Effector memory CD4-positive, alpha-beta T cell (primary cell): Measurements from ENCODE around the gene ZMIZ1.

Experiments used
- DNase-seq, 3 donors: peaks; one replicate each; pipeline ENCODE4 v3.0.0-alpha.2; 2020
- H3K27ac ChIP-seq: 2 replicates; pipeline ENCODE4 v1.7.0; 2013; ENCODE audit warnings: mild to moderate bottlenecking, low read length, moderate library complexity; ENCODE audit not compliant: insufficient read depth, poor library complexity, severe bottlenecking
- H3K27me3 ChIP-seq: replicated peaks from 2 replicates; pipeline ENCODE4 v1.7.0; 2013; ENCODE audit warnings: mild to moderate bottlenecking, low read length; ENCODE audit not compliant: insufficient read depth, control insufficient read depth, poor library complexity, severe bottlenecking
- H3K36me3 ChIP-seq: 2 replicates; pipeline ENCODE4 v1.7.0; 2013; ENCODE audit warnings: mild to moderate bottlenecking, low read length, moderate library complexity; ENCODE audit not compliant: control insufficient read depth, insufficient read depth
- H3K4me1 ChIP-seq: 2 replicates; pipeline ENCODE4 v1.7.0; 2013; ENCODE audit warnings: low read length, mild to moderate bottlenecking; ENCODE audit not compliant: control insufficient read depth, insufficient read depth, poor library complexity, severe bottlenecking
- H3K4me3 ChIP-seq: 2 replicates; pipeline ENCODE4 v1.7.0; 2013; ENCODE audit warnings: low read length, low read depth, mild to moderate bottlenecking; ENCODE audit not compliant: insufficient read depth, poor library complexity, severe bottlenecking
- H3K9me3 ChIP-seq: 2 replicates; pipeline ENCODE4 v1.7.0; 2013; ENCODE audit warnings: mild to moderate bottlenecking, low read length, moderate library complexity; ENCODE audit not compliant: control insufficient read depth

The ZMIZ1 gene

DNA sequence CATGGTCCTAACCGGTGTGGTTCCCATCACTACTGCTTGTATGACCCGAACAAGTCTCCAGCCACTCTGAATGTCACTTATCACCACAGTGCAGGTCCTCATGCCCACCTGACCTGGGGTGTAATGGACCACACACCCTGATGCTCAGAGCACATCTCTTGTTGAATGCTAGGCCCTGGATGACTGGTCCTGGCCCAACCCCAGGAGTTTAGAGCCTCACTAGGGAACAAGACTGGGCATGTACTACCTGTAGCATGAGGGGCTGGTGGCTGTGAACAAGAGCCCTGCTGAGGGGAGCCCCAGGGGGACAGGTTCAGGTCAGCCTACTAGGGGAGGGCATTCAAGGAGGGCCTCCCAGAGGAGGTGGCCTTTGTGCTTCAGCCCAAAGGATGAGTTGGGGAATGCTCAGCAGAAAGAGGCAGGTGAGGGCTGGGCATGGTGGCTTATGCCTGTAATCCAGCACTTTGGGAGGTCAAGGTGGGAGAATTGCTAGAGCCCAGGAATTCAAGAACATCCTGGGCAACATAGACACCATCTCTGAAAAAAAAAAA, 31.2 kb downstream of the ZMIZ1 start:
- no peaks in the 10 kb centered on the region for H3K36me3 ChIP-seq
- no peak overlapping the region for H3K27ac ChIP-seq
- H3K4me1 ChIP-seq: peaks cover 23% of the 10 kb centered on the region
- no peaks in the 10 kb centered on the region for H3K9me3 ChIP-seq
- no peaks in the 10 kb centered on the region for H3K27me3 ChIP-seq
- DNase-seq: no peak
- H3K4me3 ChIP-seq: no peak overlapping the region

DNA sequence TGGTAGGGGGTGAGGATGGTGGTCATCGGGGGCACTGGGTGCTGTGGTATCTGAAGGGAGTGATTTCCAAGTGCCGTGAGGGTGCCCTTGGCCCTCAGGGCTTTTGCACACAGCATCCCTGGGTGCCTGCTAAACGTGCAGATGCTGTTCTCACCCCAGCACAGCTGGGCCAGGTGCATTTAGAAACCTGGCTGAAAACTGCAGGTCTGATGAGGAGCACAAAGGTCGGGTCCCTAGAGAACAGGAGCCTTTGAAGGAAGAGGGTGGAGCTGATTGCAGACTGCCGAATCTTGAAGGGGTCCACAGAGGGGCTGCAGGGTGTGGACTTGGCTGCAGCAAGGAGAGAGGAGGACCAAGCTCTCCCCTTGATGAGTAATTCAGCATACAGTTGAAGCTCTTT, 32.0 kb downstream of the ZMIZ1 start:
- Histone ChIP-seq H3K4me3 (no peak overlapping the region), H3K4me1 (peaks cover 23% of the 10 kb centered on the region)

DNA sequence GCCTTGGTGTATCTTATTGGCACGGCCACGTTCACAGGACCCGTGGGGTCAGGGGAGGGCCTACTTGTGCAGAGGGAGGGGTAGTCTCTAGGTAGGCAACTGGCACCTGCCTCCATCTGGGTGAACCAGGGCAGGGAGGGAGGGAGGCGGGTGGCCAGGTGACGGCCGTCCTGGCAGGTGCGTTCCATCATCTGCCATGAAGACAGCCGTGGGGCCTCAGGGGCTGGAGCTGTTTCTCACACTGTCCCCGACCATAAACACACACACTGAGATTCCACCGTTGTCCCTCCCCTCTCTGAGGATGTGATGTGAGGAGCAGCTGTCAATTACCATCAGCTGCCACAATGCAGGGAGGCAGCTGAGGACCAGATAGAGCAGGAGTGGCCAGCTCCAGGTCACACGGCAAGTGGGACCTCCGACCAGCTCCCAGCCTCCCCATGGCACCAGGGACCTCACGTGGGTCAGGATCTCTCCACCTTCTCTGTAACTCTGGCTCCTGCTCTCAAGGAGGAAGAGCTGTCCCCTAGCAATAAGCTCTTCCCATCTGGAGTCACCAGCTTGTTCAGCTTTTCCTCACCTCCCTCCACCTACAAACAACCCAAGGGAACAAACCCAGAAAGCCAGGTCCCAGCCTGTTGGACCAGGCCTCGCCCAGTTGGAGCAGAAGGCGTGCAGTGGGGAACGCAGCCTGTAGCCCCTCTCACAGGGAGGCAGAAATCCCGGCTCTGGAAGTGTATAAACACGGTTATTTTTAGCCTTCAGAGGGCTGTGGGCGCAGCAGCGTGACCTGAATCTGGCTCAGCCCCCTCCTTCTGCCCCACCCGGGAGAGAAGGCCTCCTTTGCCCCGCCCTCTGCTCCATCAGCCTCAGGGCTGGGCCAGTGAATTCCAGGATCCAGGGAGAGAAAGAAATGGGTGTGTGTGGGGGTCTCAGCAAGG, 33.1 kb downstream of the ZMIZ1 start:
- no peaks in the 10 kb centered on the region for H3K36me3 ChIP-seq
- peaks cover 23% of the 10 kb centered on the region for H3K4me1 ChIP-seq
- H3K9me3 ChIP-seq: no peaks in the 10 kb centered on the region
- no peak for DNase-seq
- no peaks in the 10 kb centered on the region for H3K27me3 ChIP-seq
- H3K4me3 ChIP-seq: no peak overlapping the region
- H3K27ac ChIP-seq: no peak overlapping the region

More for the DNA sequence above, 32.0 kb downstream of the ZMIZ1 start:
- no peak for DNase-seq
- Histone ChIP-seq H3K27me3 (no peaks in the 10 kb centered on the region), H3K27ac (no peak overlapping the region), H3K36me3 (no peaks in the 10 kb centered on the region), H3K9me3 (no peaks in the 10 kb centered on the region)

DNA sequence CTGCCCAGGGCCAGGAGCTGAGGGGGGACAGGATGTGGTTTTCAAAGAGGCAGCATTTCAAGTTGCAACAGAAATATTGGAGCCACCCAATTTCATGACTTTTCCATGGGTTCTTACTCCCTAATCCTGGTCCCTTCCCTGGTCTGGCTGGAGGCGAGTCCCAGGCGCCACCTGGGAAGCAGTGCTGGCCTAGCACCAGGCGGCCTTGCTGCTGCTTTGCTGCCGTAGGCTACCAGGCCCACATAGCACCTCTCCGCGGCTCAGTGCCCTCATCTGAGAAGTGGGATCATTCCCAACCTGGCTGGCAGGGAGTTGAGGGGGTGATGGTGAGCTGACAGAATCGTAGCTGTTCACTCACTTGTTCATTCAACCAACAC, 33.7 kb downstream of the ZMIZ1 start:
- Histone ChIP-seq H3K36me3 (no peaks in the 10 kb centered on the region), H3K4me1 (peaks cover 23% of the 10 kb centered on the region), H3K27me3 (no peaks in the 10 kb centered on the region), H3K4me3 (no peak overlapping the region), H3K27ac (no peak overlapping the region), H3K9me3 (no peaks in the 10 kb centered on the region)
- no peak for DNase-seq

DNA sequence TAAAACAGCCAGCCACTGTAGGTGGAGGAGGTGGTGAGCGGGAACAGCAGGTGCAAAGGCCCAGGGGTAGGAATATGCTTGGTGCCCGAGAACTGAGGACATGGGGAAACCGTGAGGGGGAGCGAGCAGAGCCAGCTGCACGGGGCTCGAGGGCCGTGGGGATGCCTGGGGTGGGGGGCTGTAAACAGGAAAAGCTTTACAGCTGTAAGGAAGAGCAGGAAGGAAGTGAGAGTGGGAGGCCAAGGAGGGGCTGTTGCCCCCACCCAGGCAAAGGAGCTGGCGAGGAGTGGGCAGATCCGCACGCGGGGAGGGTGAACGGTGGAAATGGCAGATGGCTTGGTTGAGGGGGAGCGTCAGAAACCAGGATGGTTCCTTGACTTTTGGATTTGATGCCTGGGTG, 34.4 kb downstream of the ZMIZ1 start:
- H3K27me3 ChIP-seq: no peaks in the 10 kb centered on the region
- DNase-seq: no peak
- H3K27ac ChIP-seq: no peak overlapping the region
- no peaks in the 10 kb centered on the region for H3K9me3 ChIP-seq
- H3K4me1 ChIP-seq: peaks cover 26% of the 10 kb centered on the region
- no peak overlapping the region for H3K4me3 ChIP-seq
- H3K36me3 ChIP-seq: no peaks in the 10 kb centered on the region

DNA sequence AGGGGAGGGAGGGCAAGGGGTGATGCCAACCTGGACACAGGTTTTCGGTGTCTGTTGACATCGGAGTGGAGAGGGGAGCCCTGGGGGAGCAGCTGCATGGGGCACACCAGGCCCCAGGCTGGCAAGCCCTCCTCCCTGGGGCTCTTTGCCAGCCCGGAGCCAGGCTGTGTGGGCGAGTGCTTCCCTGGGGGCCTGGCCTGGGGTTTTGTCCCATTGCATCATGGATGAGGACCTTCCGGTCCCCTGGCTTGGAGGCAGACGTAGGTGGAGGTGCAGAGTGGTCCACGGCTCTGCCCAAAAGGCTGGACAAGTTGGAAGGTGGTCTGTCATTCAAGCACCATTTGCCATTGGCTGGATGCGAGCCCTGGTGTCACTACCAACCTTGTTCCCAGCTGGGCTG, 34.8 kb downstream of the ZMIZ1 start:
- H3K4me3 ChIP-seq: no peak overlapping the region
- peaks cover 26% of the 10 kb centered on the region for H3K4me1 ChIP-seq
- no peaks in the 10 kb centered on the region for H3K9me3 ChIP-seq
- no peak overlapping the region for H3K27ac ChIP-seq
- H3K36me3 ChIP-seq: no peaks in the 10 kb centered on the region
- no peak for DNase-seq
- no peaks in the 10 kb centered on the region for H3K27me3 ChIP-seq

DNA sequence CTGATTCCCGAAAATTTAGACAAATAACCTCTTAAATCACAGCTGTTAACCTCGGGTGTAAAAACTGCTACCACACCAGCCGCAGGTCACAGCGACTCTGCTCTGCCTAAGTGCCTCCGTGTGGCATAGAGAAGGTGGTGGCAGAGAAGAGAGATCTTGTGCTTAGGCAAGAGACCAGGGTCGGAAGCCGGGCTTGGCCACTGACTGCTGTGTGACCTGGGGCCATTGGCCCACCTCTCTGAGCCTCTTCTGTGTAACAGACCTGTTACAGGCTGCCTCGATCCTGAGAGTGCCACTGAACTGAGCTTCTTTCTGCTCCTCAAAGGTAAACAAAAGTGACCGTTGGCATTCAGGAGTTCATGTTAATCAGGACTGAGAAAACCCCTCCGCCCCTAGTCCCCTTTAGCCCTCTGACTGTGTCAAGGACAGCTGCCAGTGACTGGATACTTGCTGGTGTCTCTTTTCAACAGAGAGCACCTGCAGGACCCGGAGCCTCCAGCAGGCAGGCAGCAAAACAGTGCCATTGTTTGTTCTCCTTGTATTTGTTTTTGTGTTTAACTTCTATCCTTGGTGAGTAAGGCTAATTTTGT, 36.5 kb downstream of the ZMIZ1 start:
- no peak overlapping the region for H3K4me3 ChIP-seq
- H3K27ac ChIP-seq: no peak overlapping the region
- no peaks in the 10 kb centered on the region for H3K36me3 ChIP-seq
- peaks cover 19% of the 10 kb centered on the region for H3K4me1 ChIP-seq
- DNase-seq: no peak
- no peaks in the 10 kb centered on the region for H3K9me3 ChIP-seq
- H3K27me3 ChIP-seq: no peaks in the 10 kb centered on the region

DNA sequence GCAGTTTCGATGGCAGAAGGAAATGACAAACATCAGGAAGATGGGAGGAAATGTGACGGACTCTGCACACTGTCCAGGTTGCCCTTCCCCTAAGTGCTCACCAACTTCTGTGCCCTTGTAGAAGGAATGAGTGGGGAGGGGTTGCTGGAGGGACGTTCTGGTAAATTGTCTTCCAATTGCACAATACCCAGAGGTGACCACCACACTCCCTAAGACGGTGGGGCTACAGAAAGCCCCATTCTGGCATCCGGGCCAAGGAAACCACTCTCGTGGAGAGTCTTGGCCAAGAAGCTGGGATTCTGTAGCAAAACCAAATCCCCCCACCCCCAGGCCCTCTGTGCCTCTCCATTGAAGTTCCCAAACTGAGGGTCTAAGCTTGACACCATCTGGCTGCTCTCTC, 37.1 kb downstream of the ZMIZ1 start:
- Histone ChIP-seq H3K4me1 (peaks cover 19% of the 10 kb centered on the region), H3K4me3 (no peak overlapping the region), H3K27me3 (no peaks in the 10 kb centered on the region), H3K27ac (no peak overlapping the region), H3K9me3 (no peaks in the 10 kb centered on the region), H3K36me3 (peaks cover 3% of the 10 kb centered on the region)
- no peak for DNase-seq

DNA sequence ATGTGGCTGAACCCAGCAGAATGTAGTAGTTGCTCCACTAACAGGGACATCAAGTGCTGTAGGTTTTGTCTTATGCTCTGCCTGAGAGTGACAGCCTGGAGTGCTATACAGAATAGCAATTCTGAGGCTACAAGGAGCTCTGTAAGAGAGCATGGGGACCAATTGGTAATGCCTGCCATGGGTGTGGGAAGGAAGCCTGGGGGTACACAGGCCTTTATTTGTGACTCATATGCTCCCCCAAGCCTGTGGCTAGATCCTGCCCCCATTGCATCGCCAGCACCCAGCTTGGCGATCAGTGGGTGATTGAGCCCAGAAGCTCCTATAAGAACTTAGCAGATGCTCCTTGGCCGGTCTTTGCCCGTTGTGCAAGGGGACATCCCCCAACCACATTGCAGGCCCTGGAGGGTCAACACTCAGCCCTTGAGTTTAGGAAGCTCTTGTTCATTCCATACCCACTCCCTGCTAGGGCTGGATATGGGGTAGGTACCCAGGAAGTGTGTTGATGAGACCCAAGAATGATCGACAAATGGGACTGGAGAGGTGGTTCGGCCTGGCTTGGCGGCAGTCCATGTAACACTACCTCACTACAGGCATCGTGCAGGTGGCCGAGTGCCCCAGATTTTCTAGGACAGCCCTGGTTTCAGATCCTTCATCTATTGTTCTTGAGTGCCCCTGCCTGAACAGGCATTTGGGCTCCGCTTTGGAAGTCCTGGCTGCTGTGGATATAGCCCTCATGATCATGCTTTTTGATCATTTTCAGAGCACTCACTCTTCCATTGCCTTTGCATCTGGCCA, 37.7 kb downstream of the ZMIZ1 start:
- Histone ChIP-seq H3K4me3 (no peak overlapping the region), H3K27me3 (no peaks in the 10 kb centered on the region), H3K27ac (no peak overlapping the region), H3K4me1 (peaks cover 19% of the 10 kb centered on the region), H3K9me3 (no peaks in the 10 kb centered on the region), H3K36me3 (peaks cover 9% of the 10 kb centered on the region)
- DNase-seq: no peak
